HepG2 (cell line): Measurements from ENCODE around the gene ITGAE.

Experiments used
- HCFC1 ChIP-seq: fragments of 150-350 bp; IDR thresholded peaks from 2 replicates; pipeline ENCODE4 v1.6.1; 2014; ENCODE audit warnings: low read depth, low read length
- SCMH1 ChIP-seq: sonication (generic); formaldehyde crosslinking; IDR thresholded peaks from 2 replicates; pipeline ENCODE4 v1.9.0; 2021; ENCODE audit warnings: missing genetic modification reagents, mild to moderate bottlenecking, borderline replicate concordance
- TF ChIP-seq, protein P1 (sequence below): IDR thresholded peaks from 2 replicates; pipeline ENCODE4 v1.6.1; 2016

DNA sequence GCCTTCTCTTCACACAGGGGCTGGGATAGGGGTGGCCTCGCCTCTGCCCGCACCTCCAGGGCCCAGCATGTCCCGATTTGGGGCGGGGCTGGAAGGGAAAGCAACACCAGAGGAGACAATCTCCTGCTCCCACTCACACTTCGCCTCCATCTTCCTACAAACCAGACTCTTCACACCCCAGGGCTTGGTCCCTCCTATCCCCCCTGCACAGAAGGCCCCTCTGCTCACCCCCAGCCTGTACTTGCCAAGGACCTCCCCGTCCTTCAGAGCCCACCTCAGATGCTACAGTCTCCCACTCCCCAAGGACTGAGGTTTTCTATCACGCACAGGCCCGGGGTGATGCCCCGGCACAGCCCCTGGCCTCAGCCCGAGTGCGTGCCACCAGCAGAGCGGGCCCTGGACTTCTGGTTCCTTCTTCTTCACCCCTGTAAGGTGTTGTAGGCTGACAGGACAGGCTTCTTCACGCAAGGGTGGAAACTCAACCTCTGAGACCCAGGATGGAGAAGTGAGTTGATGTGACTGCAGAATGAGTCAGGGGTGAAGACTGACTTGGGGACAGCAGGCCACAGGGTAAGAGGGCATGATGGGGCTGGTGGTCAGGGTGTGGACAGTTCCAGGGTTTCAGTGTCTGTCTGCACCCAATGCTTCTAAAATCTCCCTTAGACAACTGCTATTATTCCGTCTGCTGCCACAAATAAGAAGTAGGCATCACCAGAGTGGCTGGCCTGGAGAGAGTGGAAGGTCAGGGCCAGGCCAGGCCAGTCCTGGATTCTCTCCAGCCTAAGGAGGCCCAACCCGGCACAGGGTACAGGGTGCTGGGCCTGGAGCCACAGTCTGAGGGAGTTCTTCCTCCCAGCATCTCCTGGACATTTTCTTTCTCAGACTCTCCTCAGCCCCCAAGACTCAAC, 2.5 kb downstream of the ITGAE start:
- TF ChIP-seq, protein P1, sequence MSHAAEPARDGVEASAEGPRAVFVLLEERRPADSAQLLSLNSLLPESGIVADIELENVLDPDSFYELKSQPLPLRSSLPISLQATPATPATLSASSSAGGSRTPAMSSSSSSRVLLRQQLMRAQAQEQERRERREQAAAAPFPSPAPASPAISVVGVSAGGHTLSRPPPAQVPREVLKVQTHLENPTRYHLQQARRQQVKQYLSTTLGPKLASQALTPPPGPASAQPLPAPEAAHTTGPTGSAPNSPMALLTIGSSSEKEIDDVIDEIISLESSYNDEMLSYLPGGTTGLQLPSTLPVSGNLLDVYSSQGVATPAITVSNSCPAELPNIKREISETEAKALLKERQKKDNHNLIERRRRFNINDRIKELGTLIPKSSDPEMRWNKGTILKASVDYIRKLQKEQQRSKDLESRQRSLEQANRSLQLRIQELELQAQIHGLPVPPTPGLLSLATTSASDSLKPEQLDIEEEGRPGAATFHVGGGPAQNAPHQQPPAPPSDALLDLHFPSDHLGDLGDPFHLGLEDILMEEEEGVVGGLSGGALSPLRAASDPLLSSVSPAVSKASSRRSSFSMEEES (CRISPR knock-in tag), result no peak
- TF ChIP-seq SCMH1 (CRISPR knock-in tag) (no peak), HCFC1 (no peak)
